HUDEP-2 (cell line): Measurements from ENCODE around the gene RAD54L2.
"Not testable (repeated sequence)": the region's sequence is repeated elsewhere in the genome, so short reads cannot be mapped to it uniquely, and the experiment has no call there.

ENCODE experiments used
- DNase-seq, 76 experiments: peaks; one replicate each; lab custom pipeline; 2025; ENCODE audit not compliant: unreplicated experiment in 76 of 76; lab: John Stamatoyannopoulos, UW

The RAD54L2 gene

GRCh38 chr3:51538115-51538458 lies 432 bp upstream of the RAD54L2 start:
- DNase-seq, result peak in 1 of 76 experiments; percentile 37

GRCh38 chr3:51539291-51539941 lies 897 bp downstream of the RAD54L2 start:
- peak in 65 of 76 experiments; percentile 4 to 72 (median 40) for DNase-seq

- not testable (repeated sequence) for DNase-seq
Observed at GRCh38 chr3:51542596-51542995, 4.1 kb downstream of the RAD54L2 start.

GRCh38 chr3:51544011-51544775 lies 5.7 kb downstream of the RAD54L2 start:
- no peak for DNase-seq

GRCh38 chr3:51547274-51547673 lies 8.8 kb downstream of the RAD54L2 start:
- DNase-seq, result no peak

- DNase-seq, result no peak
Observed at GRCh38 chr3:51549311-51549710, 10.8 kb downstream of the RAD54L2 start.

- no peak for DNase-seq
Observed at GRCh38 chr3:51550080-51550819, 11.7 kb downstream of the RAD54L2 start.

GRCh38 chr3:51557993-51558392 lies 19.5 kb downstream of the RAD54L2 start:
- no peak for DNase-seq

GRCh38 chr3:51559411-51559888 lies 20.9 kb downstream of the RAD54L2 start:
- peak in 2 of 76 experiments; percentile 4 to 16 for DNase-seq

- DNase-seq, result peak in 1 of 76 experiments; percentile 3
Observed at GRCh38 chr3:51559961-51560360, 21.4 kb downstream of the RAD54L2 start.

- not testable (repeated sequence) for DNase-seq
Observed at GRCh38 chr3:51562403-51562802, 23.9 kb downstream of the RAD54L2 start.

GRCh38 chr3:51568036-51568435 lies 29.5 kb downstream of the RAD54L2 start:
- DNase-seq, result no peak

- DNase-seq, result no peak
Observed at GRCh38 chr3:51568996-51569395, 30.5 kb downstream of the RAD54L2 start.

- DNase-seq, result no peak
Observed at GRCh38 chr3:51578238-51578637, 39.7 kb downstream of the RAD54L2 start.

- no peak for DNase-seq
Observed at GRCh38 chr3:51580418-51580817, 41.9 kb downstream of the RAD54L2 start.

GRCh38 chr3:51581524-51581923 lies 43.0 kb downstream of the RAD54L2 start:
- peak in 35 of 76 experiments; percentile 7 to 64 (median 31) for DNase-seq

- DNase-seq, result no peak
Observed at GRCh38 chr3:51585197-51585596, 46.7 kb downstream of the RAD54L2 start.

- DNase-seq, result no peak
Observed at GRCh38 chr3:51585871-51586270, 47.4 kb downstream of the RAD54L2 start.
